Endothelial cell (in vitro differentiated cells): ENCODE measurements around the gene LYST. TPM values are rescaled to one million over a fixed set of nuclear protein-coding genes. Genes with fewer than 3 reads are reported as not detected.

Source experiments
- DNase-seq: peaks from one replicate; pipeline ENCODE4 v3.0.0; 2021; ENCODE audit warnings: low spot score
- H3K27ac Mint-ChIP-seq: one replicate; pipeline ENCODE4 v1.8.0; 2021; ENCODE audit warnings: mixed read lengths, inconsistent platforms; ENCODE audit not compliant: unreplicated experiment
- H3K27me3 Mint-ChIP-seq: one replicate; pipeline ENCODE4 v1.8.0; 2021; ENCODE audit warnings: mild to moderate bottlenecking, moderate library complexity, mixed read lengths, inconsistent platforms; ENCODE audit not compliant: unreplicated experiment
- H3K36me3 Mint-ChIP-seq: one replicate; pipeline ENCODE4 v1.8.0; 2021; ENCODE audit warnings: mild to moderate bottlenecking, low read depth, mixed read lengths, inconsistent platforms; ENCODE audit not compliant: unreplicated experiment
- H3K4me1 Mint-ChIP-seq: one replicate; pipeline ENCODE4 v1.8.0; 2021; ENCODE audit warnings: mild to moderate bottlenecking, mixed read lengths, inconsistent platforms; ENCODE audit not compliant: unreplicated experiment
- H3K4me3 Mint-ChIP-seq: one replicate; pipeline ENCODE4 v1.8.0; 2021; ENCODE audit warnings: mild to moderate bottlenecking, mixed read lengths, inconsistent platforms; ENCODE audit not compliant: unreplicated experiment
- H3K9me3 Mint-ChIP-seq: one replicate; pipeline ENCODE4 v1.8.0; 2021; ENCODE audit warnings: mixed read lengths, inconsistent platforms; ENCODE audit not compliant: unreplicated experiment
- total RNA-seq: library from RNA; stranded (reverse); fragmentation: NEBNext Ultra II Directional; extraction: Animal tissue kit (Norgen Biotek cat#: 25700); gene quantifications from one replicate; pipeline ENCODE4 v1.2.1, GENCODE V29; 2021; ENCODE audit not compliant: unreplicated experiment
- TF ChIP-seq, protein P1 (sequence below): fragments of 200-600 bp; sonication (generic); IDR thresholded peaks from one replicate; pipeline ENCODE4 v1.5.0; 2021; ENCODE audit warnings: antibody characterized with exemption; ENCODE audit not compliant: unreplicated experiment

Gene LYST
- total RNA-seq, 1 donor from 2014 or later: 7.4 TPM

DNA sequence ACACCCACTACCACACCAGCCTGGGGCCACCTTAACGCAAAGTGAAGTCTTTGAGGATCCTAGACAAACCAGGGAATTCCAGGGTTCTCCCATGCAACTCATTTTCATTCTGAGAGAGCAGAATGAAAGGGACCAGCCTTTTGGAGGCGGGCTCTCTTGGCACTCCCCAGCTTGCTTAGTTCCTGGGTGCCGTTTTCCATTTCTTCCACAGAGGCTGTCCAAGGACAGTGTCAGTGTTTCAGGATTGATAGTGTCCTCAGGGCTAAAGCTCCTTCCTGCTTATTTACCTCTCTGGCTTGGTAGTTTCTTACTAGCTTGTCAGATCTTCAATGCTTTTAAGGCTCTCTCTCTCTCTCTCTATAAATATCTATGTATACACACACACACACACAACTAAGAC is 187.1 kb downstream of the LYST start:
- Mint-ChIP-seq H3K4me1 (no peaks in the 10 kb centered on the region), H3K9me3 (no peaks in the 10 kb centered on the region), H3K4me3 (no peak overlapping the region), H3K36me3 (peaks cover 21% of the 10 kb centered on the region), H3K27me3 (no peaks in the 10 kb centered on the region), H3K27ac (no peak overlapping the region)
- no peak for DNase-seq
- TF ChIP-seq, protein P1, sequence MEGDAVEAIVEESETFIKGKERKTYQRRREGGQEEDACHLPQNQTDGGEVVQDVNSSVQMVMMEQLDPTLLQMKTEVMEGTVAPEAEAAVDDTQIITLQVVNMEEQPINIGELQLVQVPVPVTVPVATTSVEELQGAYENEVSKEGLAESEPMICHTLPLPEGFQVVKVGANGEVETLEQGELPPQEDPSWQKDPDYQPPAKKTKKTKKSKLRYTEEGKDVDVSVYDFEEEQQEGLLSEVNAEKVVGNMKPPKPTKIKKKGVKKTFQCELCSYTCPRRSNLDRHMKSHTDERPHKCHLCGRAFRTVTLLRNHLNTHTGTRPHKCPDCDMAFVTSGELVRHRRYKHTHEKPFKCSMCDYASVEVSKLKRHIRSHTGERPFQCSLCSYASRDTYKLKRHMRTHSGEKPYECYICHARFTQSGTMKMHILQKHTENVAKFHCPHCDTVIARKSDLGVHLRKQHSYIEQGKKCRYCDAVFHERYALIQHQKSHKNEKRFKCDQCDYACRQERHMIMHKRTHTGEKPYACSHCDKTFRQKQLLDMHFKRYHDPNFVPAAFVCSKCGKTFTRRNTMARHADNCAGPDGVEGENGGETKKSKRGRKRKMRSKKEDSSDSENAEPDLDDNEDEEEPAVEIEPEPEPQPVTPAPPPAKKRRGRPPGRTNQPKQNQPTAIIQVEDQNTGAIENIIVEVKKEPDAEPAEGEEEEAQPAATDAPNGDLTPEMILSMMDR: no peak

DNA sequence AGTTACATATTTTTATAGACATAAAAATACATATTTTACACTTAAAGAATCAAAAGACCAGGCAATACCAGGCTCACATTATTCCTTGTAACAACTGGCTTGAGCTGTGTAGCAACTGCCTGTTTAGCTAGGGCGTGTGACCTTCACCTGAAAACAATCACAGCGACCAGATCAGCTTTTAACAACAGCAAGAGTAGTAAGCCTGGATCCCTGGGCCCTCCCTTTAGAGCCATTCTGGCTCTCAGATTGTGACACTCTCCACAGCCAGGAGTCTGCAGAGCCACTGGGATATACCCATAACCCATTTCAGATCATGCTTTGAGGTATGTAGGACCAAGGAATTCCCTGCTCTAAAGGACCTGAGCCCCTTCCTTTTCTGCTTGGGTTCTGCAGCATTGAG is 187.7 kb downstream of the LYST start:
- H3K36me3 Mint-ChIP-seq: peaks cover 26% of the 10 kb centered on the region
- no peaks in the 10 kb centered on the region for H3K27me3 Mint-ChIP-seq
- no peaks in the 10 kb centered on the region for H3K4me1 Mint-ChIP-seq
- H3K4me3 Mint-ChIP-seq: no peak overlapping the region
- TF ChIP-seq, protein P1: no peak
- no peak for DNase-seq
- H3K27ac Mint-ChIP-seq: no peak overlapping the region
- H3K9me3 Mint-ChIP-seq: no peaks in the 10 kb centered on the region

DNA sequence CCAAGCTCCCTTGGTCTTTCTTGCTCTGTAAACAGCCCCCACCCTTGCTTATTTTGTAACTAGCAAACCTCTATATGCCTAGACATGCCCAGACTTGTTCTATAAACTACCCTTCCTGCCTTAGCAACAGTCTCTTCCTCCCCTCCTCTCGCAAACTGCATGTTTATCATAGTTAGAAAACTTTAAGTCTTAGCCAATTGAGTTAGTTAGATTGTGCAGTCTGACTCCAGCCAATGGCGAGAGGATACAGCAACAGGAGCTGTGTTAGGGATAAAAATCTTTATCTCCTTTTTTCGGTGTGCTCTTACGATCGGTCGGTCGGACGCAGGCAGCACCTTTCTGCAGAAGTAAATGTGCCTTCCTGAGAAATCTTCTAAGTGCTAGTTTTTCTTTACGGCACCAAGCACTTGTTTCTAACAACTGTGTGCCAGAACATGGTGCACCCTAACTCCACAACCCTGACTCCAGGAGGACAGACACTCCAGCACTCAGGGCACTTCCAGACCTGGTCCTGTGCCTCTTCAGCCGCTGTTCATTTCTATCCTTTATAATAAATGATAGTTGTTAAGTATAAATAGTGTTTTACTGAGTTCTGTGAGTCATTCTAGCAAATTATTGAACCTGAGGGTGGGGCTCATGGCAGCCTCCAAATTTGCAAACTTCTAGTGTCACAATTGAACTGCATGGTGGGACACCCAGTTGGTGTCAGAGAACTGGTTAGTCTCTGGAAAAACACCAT is 191.4 kb downstream of the LYST start:
- DNase-seq: no peak
- peaks cover 1% of the 10 kb centered on the region for H3K9me3 Mint-ChIP-seq
- peaks cover 43% of the 10 kb centered on the region for H3K36me3 Mint-ChIP-seq
- no peaks in the 10 kb centered on the region for H3K27me3 Mint-ChIP-seq
- H3K4me1 Mint-ChIP-seq: no peaks in the 10 kb centered on the region
- no peak overlapping the region for H3K27ac Mint-ChIP-seq
- H3K4me3 Mint-ChIP-seq: no peak overlapping the region
- TF ChIP-seq, protein P1: no peak

DNA sequence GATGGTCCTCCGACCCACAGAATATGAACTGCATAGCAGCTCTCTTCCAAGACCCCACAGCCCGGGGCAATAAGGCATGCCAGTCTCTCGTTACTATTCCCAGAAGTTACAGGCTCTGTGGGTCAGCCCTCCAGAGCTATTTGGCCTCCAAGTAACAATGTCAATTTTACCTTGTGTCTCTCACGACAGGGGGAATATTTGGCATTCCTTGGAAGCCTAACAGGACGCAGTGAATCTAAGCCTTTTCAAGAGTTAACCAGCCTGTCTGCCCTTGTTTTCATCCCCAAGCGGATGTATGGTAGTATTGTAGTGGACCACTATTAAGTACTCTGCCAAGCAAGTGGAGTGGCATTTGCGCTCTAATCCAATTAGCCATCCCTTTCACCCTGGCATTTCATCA is 192.7 kb downstream of the LYST start:
- DNase-seq: no peak
- Mint-ChIP-seq H3K9me3 (peaks cover 8% of the 10 kb centered on the region), H3K4me1 (no peaks in the 10 kb centered on the region), H3K27ac (no peak overlapping the region), H3K27me3 (no peaks in the 10 kb centered on the region), H3K4me3 (no peak overlapping the region), H3K36me3 (peaks cover 51% of the 10 kb centered on the region)
- TF ChIP-seq, protein P1: no peak

DNA sequence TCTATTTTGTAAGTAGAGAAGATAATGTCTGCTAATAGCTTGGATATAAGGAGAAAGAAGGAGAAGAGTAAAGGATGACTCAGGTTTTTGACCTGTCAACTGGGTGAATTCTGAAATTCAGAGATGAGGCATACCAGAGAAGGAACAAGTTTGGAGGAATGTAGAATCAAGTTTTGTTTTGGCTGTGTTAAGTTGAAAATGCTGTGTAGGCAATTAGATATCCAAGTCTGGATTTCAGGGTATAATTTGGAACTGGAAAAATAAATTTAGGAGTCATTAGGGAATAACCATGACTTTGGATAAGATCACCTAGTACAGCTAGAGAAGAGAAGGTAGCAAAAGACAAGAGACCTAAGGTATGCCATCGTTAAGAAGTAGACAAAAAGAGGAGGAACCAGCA is 194.7 kb downstream of the LYST start:
- Mint-ChIP-seq H3K27me3 (no peaks in the 10 kb centered on the region), H3K4me3 (no peak overlapping the region), H3K36me3 (peaks cover 51% of the 10 kb centered on the region), H3K9me3 (peaks cover 8% of the 10 kb centered on the region), H3K4me1 (no peaks in the 10 kb centered on the region), H3K27ac (no peak overlapping the region)
- no peak for DNase-seq
- TF ChIP-seq, protein P1: no peak
